Stimulated activated CD8-positive, alpha-beta memory T cell treated with anti-CD3 and anti-CD28 coated beads, Interleukin-7, amount 100 ng/mL, for 4 hours (primary cell): ENCODE measurements around the gene ETV3.

ENCODE experiments used
- DNase-seq, 2 donors: peaks; one replicate each; pipeline ENCODE4 v3.0.0-alpha.2; 2020; ENCODE audit warnings: low read depth in 2 of 2

Gene ETV3

GRCh38 chr1:157091668-157092273, 46.4 kb downstream of the ETV3 start:
- no peak for DNase-seq

GRCh38 chr1:157091186-157091585, 47.0 kb downstream of the ETV3 start:
- DNase-seq = no peak

- no peak for DNase-seq
These were observed 47.4 kb downstream of the ETV3 start for GRCh38 chr1:157090771-157091170.

GRCh38 chr1:157090196-157090647, 48.0 kb downstream of the ETV3 start:
- peak; percentile 65 to 76 for DNase-seq

DNA sequence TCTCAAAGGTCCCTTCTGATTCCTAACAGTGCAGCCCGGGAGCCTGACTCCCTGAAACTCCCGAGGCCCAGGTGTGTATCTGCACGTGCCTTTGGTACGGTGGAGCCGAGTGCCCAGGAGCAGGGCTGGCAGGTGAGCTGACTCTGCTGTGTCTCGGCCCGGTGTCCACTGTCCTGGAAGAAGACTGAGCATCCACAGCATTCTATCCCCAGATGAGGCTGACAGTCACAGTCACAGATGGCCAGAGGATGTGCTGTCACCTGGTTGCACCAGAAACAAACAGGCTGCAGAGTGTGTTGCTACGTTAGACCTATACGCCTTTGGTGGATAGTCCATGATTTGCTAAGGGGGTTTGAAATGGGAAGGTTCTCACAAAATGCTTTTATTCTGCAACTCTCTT, 48.4 kb downstream of the ETV3 start:
- no peak for DNase-seq

DNA sequence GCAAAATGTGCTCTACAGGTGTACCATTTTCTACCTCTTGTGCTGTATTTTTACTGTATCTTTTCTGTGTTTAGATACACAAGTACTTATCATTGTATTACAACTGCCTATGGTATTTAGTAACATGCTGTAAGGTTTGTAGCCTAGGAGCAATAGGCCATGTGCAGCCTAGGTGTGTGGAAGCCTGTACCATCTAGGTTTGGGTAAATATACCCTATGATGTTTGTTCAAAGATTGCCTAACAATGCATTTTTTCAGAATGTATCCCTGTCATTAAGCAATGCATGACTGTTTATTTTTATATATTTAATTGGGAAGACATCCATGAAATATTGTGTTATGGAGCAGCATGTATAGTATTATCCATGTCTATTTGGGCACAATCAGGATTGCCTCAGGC, 49.6 kb downstream of the ETV3 start:
- no peak for DNase-seq

GRCh38 chr1:157087030-157087429, 51.2 kb downstream of the ETV3 start:
- no peak for DNase-seq

DNA sequence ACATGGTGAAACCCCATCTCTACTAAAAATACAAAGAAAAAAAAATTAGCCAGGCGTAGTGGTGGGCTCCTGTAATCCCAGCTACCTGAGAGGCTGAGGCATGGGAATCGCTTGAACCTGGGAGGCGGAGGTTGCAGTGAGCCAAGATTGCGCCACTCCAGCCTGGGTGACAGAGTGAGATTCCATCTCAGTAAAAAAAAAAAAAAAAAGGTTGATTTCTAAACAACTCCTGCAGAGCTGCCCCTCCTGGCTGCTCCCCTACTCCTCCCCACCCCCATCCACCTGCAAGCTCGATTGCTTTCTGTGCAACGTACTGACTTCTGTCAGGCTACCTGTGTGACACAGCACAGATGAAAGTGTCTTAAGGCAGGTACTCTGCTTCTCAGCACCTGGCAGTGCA, 51.9 kb downstream of the ETV3 start:
- DNase-seq = no peak

GRCh38 chr1:157085421-157085820, 52.8 kb downstream of the ETV3 start:
- DNase-seq = no peak

DNA sequence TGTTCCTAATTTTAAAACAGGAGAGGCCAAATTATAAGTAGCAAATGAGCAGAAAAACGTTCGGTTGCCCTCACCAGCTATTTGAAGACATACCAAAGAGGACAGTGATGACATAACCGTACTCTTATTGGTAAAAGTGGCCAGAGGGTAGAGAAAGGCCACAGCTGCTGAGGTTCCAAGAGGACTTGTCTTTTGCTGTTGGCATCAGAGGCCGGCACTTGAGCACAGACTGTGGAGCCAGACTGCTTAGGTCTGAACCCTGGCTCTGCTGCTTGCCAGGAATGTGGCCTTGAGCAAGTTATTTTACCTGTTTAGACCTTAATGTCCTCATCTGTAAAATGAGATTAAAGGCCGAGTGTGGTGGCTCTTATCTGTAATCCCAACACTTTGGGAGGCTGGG, 53.5 kb downstream of the ETV3 start:
- DNase-seq = no peak

DNA sequence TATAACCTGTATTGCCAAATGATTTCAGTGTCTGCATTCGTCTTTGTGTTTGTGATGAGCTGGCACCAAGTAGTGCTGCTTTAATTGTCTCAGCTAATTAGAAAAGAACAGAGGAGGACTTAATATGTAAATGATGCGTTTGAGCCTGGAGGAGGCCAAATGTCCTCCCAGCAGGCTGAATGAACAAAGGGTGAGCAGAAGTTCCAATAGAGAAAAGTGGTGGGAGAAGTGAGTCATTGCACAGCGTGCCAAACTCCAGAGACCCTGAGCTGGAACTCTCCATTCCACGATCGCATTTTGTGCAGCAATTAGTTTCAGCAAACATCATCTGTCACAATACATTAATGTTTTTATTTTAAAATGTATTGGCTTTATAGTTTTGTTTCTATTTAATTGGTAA, 56.5 kb downstream of the ETV3 start:
- no peak for DNase-seq

DNA sequence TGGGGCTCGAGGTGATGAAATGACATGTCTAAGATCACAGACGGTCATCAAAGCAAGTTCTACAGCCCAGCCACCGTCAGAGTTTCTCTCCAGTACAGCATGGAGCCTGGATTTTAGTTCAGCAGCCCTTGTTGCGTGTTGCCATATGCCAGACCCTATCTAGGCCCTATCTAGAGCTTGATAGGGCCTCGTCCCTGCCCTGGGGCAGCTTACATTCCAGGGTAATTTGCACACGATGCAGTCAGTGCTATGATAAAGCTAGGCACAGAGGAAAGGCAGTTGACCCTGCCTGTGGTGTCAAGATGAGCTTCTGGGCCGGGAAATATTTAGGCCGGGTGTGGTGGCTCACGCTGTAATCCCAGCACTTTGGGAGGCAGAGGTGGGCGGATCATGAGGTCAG, 57.5 kb downstream of the ETV3 start:
- DNase-seq = no peak

DNA sequence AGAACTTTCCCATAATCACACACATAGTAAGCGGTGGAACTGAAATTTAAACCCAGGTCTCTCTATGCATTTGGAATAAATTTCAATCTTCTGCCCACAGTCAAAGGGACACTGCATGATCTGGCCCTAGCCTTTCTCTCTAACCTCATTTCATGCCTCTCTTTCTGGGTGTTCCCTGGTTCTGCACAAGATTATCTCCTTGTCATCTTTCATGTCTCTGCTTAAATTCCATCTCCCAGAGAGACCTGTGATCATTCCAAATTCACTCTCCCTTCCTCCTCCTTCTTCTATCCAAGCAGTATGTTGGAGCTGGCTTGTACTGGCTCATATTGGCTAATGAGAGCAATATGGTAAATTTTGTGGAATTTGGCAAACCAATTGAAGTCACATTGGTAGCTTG, 60.8 kb downstream of the ETV3 start:
- DNase-seq = no peak

- DNase-seq = no peak
These were observed 64.1 kb downstream of the ETV3 start for GRCh38 chr1:157073944-157074685.
